SKM-1 (cell line): ENCODE data around the gene GHRH.

Source experiments
- DNase-seq: peaks from one replicate; lab custom pipeline; 2025; ENCODE audit not compliant: unreplicated experiment; lab: John Stamatoyannopoulos, UW

Gene GHRH

DNA sequence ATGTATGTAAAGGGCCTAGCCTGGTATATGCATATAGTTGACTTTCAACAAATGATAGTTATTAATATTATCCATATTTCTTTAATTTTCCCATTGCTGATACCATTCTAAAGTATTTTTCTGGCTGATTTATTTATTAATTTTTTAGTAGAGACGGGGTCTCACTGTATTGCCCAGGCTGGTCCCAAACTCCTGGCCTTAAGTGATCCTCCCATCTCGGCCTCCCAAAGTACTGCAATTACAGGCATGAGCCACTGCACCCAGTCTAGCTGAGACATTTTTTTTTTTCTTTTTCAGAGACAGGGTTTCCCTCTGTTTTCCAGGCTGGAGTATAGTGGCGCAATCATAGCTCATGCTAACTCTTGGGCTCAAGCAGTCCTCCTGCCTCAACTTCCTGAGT lies 52.4 kb downstream of the GHRH start:
- DNase-seq = no peak

DNA sequence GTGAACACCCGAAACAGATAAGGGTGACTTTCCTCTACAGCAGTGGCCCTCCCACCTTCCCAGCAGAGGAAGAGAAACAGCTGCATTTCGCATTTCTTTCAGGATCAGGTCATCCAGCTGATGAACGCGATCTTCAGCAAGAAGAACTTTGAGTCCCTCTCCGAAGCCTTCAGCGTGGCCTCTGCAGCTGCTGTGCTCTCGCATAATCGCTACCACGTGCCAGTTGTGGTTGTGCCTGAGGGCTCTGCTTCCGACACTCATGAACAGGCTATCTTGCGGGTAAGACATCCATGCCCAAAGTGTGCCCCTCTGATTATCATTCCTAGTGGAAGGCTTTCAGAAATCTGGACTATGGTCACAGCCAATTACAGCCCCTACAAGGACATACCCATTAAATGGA lies 54.4 kb downstream of the GHRH start:
- DNase-seq = no peak

GRCh38 chr20:37205794-37206193 lies 55.8 kb downstream of the GHRH start:
- DNase-seq = no peak

- no peak for DNase-seq
Observed at GRCh38 chr20:37205130-37205529, 56.5 kb downstream of the GHRH start.

GRCh38 chr20:37204056-37204455 lies 57.6 kb downstream of the GHRH start:
- DNase-seq = no peak

DNA sequence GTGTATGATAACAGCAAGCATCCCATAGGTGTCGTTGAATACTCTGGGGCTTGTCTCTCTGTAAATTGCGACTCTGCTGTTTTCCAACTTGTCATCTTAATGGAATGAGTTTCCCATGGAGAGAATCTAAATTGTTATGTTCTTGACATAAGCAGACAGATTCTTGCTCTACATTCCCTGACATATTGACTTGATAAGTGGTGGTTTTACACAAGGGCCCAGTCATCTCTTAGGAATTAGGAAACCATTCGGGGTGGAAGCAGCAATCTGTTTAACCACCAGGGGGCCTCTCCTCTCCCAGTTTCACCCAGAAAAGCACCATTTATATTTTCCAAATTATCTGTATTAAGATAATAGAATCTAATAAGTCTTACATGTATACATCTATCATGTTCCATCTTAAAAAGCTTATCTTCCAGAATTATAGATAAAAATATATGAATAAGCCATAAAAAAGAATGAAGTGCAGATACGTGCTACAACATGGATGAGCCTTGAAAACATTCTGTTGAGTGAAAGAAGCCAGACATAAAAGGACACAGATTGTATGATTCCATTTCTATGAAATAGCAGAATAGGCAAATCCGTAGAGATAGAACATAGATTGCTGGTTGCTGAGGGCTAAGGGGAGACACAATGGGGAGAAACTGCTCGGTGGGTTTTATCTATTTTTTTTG lies 59.2 kb downstream of the GHRH start:
- DNase-seq = peak; percentile 16

- DNase-seq = no peak
Observed at GRCh38 chr20:37201827-37202162, 59.8 kb downstream of the GHRH start.
